Peyer's patch (tissue), 4 donors: ENCODE results near the gene TAMALIN.

Source experiments
- CTCF ChIP-seq, 6 experiments: fragments of 450-650 bp in 4 of 6; fragments of 200-600 bp in 2 of 6; sonication (generic) in 1 of 6; IDR thresholded peaks; one replicate each; pipeline ENCODE4 v1.5.1; 2017 to 2019; ENCODE audit warnings: antibody characterized with exemption in 6 of 6, mild to moderate bottlenecking in 3 of 6, moderate library complexity in 1 of 6
- POLR2A ChIP-seq, 2 donors: fragments of 450-650 bp; IDR thresholded peaks; one replicate each; pipeline ENCODE4 v1.5.1; 2017; ENCODE audit warnings: antibody characterized with exemption in 2 of 2, mild to moderate bottlenecking in 2 of 2, moderate library complexity in 2 of 2

DNA sequence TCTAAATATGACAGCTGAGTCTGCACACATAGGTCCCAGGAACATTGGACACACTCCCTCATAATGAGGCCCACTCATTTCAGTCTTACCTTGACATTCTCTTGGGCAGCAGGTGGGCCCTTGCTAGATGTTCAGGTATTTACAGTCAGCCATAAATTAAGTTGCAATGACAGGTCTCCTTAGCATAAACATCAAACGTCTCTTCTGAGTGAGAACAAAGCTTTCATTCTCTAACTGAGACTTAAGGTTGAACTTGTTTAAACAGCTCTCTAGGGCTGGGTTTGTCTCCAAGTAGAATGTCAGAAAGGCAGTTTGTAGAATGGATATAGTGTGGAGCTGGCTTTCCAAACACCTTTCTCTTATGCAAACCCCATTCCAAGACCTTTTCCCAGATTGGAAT lies 44.9 kb upstream of the TAMALIN start:
- TF ChIP-seq POLR2A (IDR thresholded peaks at IDR 0.05) (no peak), CTCF (IDR thresholded peaks at IDR 0.05) (no peak)
